ENCODE results near the gene CFAP410.
"Not testable (repeated sequence)": the region's sequence is repeated elsewhere in the genome, so short reads cannot be mapped to it uniquely, and the experiment has no call there.

CFAP410 gene

DNA sequence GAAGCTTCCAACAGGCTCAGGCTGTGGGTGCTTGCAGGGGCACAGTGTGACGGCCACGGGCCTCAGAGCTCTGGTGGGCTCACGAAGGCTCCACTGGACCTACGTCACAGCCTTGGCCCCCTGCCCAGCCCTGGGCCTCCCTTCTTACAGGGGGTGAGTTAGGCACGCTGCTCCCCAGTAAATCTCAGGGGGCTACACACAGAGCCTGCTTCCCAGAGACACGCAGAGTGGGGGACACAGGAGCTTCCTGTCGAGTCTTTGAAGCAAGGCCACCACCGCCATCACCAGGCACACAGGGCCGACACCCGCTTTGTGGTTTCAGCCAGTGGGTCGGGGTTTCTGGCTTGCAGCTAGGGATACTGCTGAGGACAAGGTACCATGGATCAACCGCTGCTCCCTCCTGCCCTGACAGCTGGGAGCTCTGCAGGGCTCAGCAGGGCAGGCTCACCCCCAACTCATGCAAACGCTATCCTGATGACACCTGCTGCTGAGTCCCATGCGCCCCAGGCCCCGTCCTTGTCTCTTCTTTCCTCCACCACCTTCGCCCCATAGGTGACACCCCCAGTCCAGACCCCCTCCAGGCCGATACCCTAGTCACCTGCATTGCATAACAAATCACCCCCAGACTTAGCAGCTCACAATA is 5.5 kb upstream of the CFAP410 start:
- TF ChIP-seq, protein P1, sequence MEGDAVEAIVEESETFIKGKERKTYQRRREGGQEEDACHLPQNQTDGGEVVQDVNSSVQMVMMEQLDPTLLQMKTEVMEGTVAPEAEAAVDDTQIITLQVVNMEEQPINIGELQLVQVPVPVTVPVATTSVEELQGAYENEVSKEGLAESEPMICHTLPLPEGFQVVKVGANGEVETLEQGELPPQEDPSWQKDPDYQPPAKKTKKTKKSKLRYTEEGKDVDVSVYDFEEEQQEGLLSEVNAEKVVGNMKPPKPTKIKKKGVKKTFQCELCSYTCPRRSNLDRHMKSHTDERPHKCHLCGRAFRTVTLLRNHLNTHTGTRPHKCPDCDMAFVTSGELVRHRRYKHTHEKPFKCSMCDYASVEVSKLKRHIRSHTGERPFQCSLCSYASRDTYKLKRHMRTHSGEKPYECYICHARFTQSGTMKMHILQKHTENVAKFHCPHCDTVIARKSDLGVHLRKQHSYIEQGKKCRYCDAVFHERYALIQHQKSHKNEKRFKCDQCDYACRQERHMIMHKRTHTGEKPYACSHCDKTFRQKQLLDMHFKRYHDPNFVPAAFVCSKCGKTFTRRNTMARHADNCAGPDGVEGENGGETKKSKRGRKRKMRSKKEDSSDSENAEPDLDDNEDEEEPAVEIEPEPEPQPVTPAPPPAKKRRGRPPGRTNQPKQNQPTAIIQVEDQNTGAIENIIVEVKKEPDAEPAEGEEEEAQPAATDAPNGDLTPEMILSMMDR (IDR thresholded peaks at IDR 0.05; ENCODE audit: low read length, missing control alignments), result no peak
- no peak overlapping the region for H3K4me3 ChIP-seq (replicated peaks; ENCODE audit: low read depth, low read length)
- no peak for DNase-seq (ENCODE audit: low read depth)

DNA sequence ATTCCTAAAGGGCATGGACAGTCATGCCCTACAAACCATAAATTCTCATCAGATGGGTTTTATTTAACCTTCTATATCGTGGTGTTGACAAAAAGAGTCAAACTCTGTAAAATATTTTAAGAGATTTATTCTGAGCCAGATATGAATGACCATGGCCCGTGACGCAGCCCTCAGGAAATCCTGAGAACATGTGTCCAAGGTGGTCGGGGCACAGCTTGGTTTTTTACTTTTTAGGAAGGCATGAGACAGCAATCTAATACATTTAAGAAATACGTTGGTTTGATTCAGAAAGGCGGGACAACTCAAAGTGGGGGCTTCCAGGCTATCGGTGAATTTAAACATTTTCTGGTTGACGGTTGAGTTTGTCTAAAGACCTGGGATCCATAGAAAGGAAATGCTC is 3.8 kb upstream of the CFAP410 start:
- not testable (repeated sequence) for DNase-seq (ENCODE audit: low read depth); H3K4me3 ChIP-seq (replicated peaks; ENCODE audit: low read depth, low read length)

DNA sequence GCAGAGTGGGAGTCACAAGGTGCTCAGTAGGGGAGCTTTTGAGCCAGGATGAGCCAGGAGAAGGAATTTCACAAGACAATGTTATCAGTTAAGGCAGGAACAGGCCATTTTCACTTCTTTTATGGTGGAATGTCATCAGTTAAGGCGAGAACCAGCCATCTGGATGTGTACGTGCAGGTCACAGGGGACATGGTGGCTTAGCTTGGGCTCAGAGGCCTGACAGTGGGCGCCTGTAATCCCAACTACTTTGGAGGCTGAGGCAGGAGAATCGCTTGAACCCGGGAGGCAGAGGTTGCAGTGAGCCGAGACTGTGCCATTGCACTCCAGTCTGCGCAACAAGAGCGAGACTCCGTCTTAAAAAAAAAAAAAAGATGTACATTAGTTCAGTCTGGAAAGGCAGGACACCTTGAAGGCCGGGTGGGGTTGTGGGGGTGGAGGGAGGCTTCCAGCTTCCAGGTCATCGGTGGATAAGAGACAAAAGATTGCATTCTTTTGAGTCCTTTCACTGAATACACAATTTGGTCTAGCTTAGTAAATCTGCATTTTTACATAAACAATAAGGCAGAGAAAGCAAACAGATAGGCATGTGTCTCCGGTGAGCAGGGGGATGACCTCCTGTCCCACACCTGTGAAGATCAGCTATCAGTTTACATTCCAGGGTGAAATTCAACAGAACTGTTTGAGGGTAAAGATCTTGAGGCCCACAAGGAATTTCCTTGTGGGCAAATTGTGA is 2.7 kb upstream of the CFAP410 start:
- H3K4me3 ChIP-seq (replicated peaks; ENCODE audit: low read depth, low read length); DNase-seq (ENCODE audit: low read depth): not testable (repeated sequence)

DNA sequence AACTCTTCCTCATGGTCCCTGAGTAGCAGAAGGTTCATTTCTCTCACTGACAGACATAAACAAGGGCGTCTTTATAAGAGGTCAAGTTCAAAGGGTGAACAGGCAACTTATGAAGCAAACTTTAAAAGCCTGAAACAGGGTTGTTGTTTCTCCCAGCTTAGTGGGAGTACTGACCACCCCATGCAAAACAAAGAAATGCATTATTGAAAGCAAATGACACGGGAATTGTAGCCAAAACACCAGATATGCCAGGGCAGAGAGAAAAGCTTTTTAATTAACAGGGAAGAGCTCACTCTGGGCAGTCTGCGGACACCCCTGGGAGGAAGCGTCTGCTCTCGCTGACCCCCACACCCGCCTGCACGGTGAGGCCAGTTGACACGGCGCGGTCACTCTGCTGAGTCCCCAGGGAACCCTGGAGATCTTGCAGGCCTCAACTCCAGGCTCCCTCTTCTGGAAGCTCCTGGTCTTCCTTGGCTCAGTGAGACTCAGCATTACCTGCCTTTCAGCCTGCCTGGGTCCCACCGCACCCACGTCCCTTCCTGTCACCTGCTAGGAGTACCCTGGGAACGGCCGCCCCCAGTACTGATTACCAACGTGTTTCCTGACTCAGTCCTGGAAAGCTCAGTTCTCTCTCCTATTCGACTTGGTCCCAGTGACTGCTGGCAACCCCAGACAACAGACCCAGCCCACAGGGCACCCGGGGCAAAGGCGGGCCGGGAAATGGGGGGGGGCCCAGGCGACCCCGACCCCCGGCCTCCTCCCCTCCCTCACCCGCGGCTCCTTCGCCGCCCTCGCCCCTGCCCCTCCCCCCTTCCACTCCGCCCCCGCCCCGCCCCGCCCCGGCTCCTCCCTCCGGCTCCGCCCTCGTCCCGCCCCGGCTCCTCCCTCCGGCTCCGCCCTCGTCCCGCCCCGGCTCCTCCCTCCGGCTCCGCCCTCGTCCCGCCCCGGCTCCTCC is 972 bp downstream of the CFAP410 start:
- DNase-seq (ENCODE audit: low read depth), result peak; percentile 50
- peak overlapping the region; percentile 52 for H3K4me3 ChIP-seq (replicated peaks; ENCODE audit: low read depth, low read length)
- TF ChIP-seq, protein P1 (IDR thresholded peaks at IDR 0.05; ENCODE audit: low read length, missing control alignments), result peak; percentile 45

DNA sequence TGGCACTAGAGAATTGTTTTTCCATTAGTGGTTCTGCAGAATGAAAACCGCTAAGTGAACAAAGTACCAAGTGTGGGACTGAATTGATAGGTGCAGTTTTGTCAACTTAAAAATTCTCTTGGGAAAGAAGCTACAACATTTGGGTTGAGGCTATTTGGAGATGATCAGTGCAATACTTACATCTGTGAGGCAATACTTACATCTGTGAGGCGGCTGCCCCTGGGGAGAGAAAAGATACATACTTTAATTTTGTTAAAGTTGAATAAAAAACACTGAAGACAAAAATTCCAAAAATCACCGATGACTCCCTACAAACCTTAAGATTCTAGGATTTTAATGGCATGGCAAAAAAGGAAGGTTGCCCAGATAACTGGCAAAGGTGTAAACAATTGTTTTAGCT is 1.7 kb downstream of the CFAP410 start:
- no peak overlapping the region for H3K4me3 ChIP-seq (replicated peaks; ENCODE audit: low read depth, low read length)
- DNase-seq (ENCODE audit: low read depth), result no peak
- TF ChIP-seq, protein P1 (IDR thresholded peaks at IDR 0.05; ENCODE audit: low read length, missing control alignments), result no peak

DNA sequence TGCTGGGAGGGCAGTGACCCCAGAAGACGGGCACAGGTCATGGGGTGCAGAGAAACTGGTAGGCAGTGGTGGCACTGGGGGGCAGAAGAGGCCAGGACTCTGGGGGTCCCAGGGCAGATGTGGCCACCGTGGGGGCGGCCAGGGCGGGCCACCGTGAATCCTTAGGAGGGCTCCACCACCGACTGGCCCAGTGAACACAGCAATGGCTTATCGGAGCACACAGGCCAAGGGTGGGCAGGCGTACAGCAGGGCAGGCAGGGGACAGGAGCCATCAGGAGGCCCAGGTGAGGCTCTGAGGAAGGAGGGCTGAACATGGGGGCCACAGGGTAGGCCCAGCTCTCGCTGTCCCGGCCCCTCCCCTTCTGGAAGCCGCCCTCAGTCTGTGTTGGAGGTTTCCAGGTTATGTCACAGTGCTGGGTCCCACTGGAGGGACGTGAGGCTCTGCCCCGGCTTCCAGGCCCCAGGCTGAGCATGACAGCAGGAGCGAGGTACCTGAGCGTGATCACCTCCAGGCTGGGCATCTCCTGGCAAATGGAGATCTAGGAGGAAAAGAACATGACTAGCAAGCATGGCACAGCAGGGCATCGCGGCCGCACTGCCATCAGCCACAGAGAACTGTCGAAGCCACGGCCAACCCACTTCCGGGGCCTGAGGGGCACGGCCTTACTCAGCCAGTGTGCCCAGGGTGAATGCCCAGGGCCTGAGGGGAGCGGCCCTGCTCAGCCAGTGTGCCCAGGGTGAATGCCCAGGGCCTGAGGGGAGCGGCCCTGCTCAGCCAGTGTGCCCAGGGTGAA is 3.7 kb downstream of the CFAP410 start:
- DNase-seq (ENCODE audit: low read depth), result no peak
- TF ChIP-seq, protein P1 (IDR thresholded peaks at IDR 0.05; ENCODE audit: low read length, missing control alignments), result no peak
- no peak overlapping the region for H3K4me3 ChIP-seq (replicated peaks; ENCODE audit: low read depth, low read length)

DNA sequence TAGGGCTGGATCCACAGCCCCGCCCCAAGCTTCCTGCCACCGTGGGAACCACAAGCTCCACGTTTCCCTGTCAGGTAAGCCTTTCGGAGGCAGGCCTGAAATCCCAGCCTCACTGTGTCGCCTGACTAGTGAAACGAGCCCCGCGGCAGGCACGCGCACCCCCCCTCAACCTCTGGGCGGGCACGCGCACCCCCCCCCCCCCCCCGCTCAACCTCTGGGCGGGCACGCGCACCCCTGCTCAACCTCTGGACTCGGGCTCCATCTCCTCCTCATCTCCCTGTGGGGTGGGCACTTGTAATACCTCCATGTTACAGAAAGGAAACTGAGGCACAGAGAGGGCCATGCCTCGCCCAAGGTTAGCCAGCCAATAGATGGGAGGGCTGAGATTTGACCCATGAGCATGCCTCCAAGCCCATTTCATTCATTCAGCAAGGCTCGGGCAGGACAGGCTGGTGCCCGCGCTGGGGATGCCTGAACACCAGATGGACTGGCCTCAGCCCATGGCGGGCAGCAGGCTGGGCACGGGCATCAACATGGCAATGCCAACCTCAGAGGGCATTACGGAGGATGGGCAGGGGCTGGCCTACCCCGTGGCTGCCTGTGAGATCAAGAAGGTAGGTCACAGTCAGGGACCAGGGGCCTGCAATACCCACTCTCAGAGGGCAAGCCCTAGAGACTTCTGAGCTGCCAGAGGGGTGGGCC is 4.7 kb downstream of the CFAP410 start:
- no peak overlapping the region for H3K4me3 ChIP-seq (replicated peaks; ENCODE audit: low read depth, low read length)
- TF ChIP-seq, protein P1 (IDR thresholded peaks at IDR 0.05; ENCODE audit: low read length, missing control alignments), result no peak
- no peak for DNase-seq (ENCODE audit: low read depth)

All from fibroblast of pulmonary artery (primary cell).